Measurements from ENCODE around the gene SRRM2.

The SRRM2 gene

GRCh38 chr16:2779978-2780898 is 27.8 kb downstream of the SRRM2 start:
- no peak for TF ChIP-seq CTCF (IDR thresholded peaks at IDR 0.05; ENCODE audit: low read depth, low read length)
- H3K4me3 ChIP-seq (ENCODE audit: low read depth, low read length): no peak overlapping the region

- TF ChIP-seq CTCF (IDR thresholded peaks at IDR 0.05; ENCODE audit: low read depth, low read length): no peak
- H3K4me3 ChIP-seq (ENCODE audit: low read depth, low read length): no peak overlapping the region
These were observed 30.3 kb downstream of the SRRM2 start for GRCh38 chr16:2782583-2783351.

GRCh38 chr16:2783581-2784357 is 31.3 kb downstream of the SRRM2 start:
- H3K4me3 ChIP-seq (ENCODE audit: low read depth, low read length): no peak overlapping the region
- TF ChIP-seq CTCF (IDR thresholded peaks at IDR 0.05; ENCODE audit: low read depth, low read length): no peak

GRCh38 chr16:2784358-2785100 is 32.1 kb downstream of the SRRM2 start:
- H3K4me3 ChIP-seq (ENCODE audit: low read depth, low read length): no peak overlapping the region
- TF ChIP-seq CTCF (IDR thresholded peaks at IDR 0.05; ENCODE audit: low read depth, low read length): no peak

- no peak for TF ChIP-seq CTCF (IDR thresholded peaks at IDR 0.05; ENCODE audit: low read depth, low read length)
- no peak overlapping the region for H3K4me3 ChIP-seq (ENCODE audit: low read depth, low read length)
These were observed 32.9 kb downstream of the SRRM2 start for GRCh38 chr16:2785101-2785991.

Data from WI38 (cell line).